Measurements from ENCODE around the gene SSTR1.

SSTR1 gene

DNA sequence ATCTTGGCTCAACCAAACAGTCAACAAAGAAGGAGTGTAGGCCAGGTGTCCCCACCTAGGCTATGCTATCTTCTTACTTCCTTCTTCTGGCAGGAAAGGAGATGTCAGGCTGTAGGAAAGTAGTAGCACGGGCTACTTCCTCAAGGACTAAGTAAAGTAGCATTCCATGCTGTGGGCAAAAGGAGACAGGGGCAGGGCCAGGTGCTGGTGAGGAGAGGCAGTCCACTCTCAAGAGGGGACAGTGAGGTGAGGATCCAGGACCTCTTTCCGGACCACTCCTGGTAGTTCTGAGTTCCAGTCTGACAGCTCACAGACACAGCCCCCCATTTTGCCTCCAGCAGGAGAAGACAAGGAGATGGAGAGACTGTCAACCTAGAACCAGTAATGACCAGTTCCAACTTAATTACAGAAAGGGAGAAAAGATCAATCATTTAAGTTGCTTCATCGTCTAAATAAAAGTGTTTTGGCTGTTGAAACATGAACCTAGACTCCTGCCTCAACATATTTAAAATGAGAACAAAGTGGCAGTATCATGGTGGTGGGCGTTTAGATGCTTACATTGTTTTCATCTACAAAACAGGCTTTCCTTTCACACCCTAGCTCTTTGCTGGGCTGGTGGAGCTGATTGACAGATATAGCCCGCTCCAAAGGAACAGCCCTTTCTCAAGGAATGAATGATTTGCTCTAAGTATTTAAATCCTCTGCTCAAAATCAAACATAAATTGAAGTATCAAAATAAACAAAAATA, 5.1 kb upstream of the SSTR1 start:
- DNase-seq (ENCODE audit: low spot score): no peak

DNA sequence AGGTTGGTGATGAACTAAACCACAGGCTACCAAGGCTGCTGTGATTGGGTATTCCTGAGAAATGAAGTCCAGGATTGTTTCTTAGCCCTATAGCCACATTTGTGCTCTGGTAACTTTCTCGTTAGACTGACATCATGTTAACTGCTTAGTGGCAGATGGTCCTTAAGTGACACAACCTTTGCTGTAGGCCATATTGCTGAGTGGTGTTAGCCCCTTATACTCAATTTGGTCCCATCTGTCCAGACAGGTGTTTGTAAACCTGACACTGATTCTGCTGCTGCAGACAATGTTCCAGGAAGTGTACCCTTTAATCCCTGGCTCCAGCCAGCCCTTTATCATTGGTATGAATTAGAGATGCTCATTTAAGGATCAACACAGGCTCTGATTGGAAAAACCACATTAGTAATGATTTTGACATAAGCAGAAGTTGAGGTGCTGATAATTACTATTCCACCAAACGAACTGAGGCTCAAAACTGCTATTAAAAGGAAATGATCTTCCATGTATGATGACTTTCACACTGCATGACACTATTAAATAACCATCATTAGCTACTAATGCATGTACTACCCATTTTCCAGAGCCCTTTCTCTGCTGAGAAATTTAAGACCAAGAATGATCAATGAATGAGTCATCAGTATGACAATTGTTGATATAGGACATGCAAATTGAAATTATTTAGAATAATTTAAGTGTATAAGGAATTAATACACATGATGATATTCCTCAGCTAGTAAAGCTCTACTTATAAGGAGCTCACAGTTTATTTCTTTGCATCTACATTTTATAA, 3.6 kb upstream of the SSTR1 start:
- no peak for DNase-seq (ENCODE audit: low spot score)

DNA sequence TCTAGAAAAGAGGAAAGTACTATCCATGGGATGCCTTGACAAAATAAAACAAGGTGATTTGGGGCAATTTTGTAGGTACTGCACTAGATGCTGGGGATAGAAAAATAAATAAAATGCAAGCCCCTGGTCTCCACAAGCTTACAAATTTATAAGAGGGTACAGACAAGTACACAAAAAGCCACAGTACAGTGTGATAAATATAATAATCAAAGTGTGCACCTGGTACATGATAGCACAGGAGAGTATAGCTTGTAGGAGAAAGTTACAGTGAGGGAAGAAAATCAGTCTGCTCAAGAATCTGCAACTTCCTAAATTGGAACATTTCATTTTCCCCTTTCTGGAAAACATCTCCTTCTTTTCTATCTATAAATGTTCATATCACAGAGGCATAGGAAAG, 3.0 kb upstream of the SSTR1 start:
- DNase-seq (ENCODE audit: low spot score): no peak

DNA sequence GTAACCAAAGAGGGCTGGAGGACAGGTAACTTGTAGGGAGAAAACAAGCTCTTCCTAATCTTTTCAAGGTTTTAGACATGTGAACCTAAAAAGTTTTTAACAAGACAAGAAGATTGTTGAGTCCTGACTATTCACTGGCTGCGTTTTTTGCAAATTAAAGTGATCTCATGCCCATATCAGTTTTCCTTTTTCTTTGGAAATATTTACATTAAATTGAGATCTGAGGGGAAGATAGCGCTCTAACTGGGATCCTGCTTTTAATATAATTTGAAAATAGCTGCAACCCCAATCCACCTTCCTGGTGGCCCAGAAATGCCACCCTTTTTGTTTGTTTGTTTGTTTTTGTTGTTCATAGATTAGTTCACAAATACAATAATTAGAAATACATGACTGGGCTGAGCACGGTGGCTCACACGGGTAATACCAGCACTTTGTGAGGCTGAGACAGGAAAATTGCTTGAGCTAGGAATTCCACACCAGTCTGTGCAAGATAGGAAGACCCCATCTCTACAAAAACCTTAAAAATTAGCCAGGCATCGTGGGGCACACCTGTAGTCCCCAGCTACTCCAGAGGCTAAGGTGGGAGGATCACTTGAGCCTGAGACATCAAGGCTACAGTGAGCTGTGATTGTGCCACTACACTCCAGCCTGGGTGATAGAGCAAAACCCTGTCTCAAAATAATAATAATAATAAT, 2.4 kb upstream of the SSTR1 start:
- no peak for DNase-seq (ENCODE audit: low spot score)

DNA sequence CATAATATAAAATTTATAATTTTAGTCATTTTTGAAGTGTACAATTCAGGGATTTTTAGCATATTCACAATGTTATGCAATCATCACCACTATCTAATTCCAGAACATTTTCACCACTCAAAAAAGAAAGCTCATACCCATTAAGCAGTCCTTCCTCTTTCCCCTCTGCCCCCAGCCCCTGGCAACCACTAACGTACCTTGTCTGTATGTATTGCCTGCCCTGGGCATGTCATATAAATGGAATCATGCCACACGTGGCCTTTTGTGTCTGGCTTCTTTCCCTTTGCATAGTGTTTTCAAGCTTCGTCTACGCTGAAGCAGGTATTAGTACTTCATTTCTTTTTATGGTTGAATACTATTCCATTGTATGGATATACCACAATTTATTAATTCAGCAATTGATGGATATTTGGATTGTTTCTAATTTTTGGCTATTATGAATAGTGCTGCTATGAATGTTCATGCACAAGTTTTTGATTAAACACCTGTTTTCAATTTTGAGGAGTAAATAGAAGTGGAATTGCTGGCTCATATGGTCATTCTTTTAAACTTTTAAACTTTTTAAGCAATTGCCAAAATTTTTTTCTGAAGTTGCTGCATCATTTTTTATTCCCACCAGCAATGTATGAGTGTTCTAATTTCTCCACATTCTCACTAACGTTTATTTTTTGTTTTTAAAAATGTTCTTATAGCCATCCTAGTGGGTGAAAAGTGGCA, 1.6 kb upstream of the SSTR1 start:
- no peak for DNase-seq (ENCODE audit: low spot score)

DNA sequence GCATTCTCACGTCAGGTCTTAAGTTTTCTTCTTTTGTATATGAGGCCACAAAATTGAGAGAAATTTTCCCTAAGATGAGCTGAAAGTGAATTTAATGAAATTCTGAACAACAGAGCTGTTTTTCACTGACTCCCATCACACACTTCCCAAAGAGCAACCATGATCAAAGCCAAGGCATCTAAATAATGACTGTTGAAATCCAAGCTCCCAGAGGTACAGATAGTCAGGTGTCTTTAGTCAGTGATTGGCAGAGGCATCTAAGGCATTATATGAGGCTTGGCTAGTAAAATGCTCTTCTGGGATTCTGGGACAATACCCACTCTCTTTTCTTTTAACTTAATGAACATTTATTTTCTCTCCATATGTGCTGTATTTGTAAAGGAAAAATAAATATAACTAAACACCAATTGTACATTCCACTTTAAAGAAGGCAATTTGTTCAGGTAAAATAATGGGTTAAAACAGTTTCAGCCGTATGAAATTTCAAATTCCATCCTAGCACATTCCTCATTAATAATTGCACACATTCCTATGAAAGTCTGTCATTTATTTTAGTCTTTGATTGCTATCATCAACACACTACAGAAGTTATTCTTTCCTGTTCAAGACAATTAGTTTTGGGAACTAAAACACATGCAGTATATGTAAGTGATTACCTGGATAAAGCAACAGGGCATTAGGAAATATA, 871 bp upstream of the SSTR1 start:
- DNase-seq (ENCODE audit: low spot score): no peak

DNA sequence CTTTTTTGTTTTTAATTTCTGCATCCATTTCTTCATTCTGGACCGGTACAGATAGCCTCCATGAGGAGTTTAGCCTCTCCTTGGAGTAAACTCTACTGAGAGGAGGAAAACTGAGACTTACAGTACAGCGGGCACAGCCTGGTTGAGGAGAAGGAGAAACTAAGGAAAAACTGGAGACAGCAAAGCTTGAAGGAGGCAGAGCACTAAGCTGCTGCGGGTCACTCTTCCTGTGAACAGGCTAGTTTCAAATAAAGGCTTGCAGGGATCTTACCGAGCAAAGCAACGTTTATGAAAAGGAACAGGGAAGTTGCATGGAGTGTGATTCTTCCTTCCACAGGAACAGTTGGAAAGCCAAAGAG, 348 bp upstream of the SSTR1 start:
- no peak for DNase-seq (ENCODE audit: low spot score)

DNA sequence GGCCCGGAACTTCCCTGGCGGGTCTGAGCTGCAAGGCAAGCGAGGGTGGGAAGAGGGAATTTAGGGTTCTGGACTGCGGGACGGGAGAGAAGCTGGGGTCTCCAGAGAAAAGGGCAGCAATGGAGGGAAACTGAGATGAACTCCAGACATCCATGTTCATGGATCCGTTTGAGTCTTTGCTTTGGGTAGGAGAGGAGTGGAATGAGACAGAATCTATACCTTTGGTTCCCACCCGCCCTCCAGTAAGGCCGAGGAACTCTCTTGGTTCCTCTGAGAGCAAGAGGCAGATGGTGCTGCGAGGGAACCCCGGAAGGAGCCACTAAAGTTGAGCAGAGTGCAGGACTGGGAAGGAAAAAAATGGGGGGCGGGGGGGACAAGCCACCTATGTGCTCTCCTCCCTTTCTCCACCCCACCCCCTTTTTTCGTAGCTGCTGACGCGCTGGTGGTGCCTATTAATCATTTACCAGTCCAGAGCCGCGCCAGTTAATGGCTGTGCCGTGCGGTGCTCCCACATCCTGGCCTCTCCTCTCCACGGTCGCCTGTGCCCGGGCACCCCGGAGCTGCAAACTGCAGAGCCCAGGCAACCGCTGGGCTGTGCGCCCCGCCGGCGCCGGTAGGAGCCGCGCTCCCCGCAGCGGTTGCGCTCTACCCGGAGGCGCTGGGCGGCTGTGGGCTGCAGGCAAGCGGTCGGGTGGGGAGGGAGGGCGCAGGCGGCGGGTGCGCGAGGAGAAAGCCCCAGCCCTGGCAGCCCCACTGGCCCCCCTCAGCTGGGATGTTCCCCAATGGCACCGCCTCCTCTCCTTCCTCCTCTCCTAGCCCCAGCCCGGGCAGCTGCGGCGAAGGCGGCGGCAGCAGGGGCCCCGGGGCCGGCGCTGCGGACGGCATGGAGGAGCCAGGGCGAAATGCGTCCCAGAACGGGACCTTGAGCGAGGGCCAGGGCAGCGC, 1.2 kb downstream of the SSTR1 start:
- no peak for DNase-seq (ENCODE audit: low spot score)

DNA sequence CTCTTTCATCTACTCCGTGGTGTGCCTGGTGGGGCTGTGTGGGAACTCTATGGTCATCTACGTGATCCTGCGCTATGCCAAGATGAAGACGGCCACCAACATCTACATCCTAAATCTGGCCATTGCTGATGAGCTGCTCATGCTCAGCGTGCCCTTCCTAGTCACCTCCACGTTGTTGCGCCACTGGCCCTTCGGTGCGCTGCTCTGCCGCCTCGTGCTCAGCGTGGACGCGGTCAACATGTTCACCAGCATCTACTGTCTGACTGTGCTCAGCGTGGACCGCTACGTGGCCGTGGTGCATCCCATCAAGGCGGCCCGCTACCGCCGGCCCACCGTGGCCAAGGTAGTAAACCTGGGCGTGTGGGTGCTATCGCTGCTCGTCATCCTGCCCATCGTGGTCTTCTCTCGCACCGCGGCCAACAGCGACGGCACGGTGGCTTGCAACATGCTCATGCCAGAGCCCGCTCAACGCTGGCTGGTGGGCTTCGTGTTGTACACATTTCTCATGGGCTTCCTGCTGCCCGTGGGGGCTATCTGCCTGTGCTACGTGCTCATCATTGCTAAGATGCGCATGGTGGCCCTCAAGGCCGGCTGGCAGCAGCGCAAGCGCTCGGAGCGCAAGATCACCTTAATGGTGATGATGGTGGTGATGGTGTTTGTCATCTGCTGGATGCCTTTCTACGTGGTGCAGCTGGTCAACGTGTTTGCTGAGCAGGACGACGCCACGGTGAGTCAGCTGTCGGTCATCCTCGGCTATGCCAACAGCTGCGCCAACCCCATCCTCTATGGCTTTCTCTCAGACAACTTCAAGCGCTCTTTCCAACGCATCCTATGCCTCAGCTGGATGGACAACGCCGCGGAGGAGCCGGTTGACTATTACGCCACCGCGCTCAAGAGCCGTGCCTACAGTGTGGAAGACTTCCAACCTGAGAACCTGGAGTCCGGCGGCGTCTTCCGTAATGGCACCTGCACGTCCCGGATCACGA, 2.2 kb downstream of the SSTR1 start:
- DNase-seq (ENCODE audit: low spot score): no peak

DNA sequence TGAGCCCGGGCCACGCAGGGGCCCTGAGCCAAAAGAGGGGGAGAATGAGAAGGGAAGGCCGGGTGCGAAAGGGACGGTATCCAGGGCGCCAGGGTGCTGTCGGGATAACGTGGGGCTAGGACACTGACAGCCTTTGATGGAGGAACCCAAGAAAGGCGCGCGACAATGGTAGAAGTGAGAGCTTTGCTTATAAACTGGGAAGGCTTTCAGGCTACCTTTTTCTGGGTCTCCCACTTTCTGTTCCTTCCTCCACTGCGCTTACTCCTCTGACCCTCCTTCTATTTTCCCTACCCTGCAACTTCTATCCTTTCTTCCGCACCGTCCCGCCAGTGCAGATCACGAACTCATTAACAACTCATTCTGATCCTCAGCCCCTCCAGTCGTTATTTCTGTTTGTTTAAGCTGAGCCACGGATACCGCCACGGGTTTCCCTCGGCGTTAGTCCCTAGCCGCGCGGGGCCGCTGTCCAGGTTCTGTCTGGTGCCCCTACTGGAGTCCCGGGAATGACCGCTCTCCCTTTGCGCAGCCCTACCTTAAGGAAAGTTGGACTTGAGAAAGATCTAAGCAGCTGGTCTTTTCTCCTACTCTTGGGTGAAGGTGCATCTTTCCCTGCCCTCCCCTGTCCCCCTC, 3.0 kb downstream of the SSTR1 start:
- DNase-seq (ENCODE audit: low spot score): no peak

DNA sequence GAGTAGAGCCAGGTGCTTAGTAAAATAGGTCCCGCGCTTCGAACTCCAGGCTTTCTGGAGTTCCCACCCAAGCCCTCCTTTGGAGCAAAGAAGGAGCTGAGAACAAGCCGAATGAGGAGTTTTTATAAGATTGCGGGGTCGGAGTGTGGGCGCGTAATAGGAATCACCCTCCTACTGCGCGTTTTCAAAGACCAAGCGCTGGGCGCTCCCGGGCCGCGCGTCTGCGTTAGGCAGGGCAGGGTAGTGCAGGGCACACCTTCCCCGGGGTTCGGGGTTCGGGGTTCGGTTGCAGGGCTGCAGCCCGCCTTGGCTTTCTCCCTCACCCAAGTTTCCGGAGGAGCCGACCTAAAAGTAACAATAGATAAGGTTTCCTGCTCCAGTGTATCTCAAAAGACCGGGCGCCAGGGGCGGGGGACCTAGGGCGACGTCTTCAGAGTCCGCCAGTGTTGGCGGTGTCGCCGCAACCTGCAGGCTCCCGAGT, 3.6 kb downstream of the SSTR1 start:
- DNase-seq (ENCODE audit: low spot score): no peak

DNA sequence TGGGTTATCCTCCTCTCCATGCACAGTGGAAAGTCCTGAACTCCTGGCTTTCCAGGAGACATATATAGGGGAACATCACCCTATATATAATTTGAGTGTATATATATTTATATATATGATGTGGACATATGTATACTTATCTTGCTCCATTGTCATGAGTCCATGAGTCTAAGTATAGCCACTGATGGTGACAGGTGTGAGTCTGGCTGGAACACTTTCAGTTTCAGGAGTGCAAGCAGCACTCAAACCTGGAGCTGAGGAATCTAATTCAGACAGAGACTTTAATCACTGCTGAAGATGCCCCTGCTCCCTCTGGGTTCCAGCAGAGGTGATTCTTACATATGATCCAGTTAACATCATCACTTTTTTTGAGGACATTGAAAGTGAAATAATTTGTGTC, 4.4 kb downstream of the SSTR1 start:
- no peak for DNase-seq (ENCODE audit: low spot score)

DNA sequence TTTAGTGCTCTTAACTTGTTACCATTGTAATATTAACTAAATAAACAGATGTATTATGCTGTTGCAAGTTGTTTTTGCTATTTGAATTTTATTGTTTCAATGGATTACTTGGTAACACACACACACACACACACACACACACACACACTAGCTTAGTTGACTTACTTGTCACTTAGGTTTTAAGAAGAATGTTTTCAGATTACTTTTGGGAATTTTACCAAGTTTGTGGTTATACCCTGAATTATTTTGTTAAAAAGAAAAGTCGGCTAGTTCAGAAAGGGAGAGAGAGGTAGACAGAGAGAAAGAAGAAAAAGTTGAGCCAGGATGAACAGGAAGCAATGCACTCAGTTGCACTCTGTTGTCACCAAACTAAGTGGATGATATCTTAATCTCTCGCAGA, 5.3 kb downstream of the SSTR1 start:
- DNase-seq (ENCODE audit: low spot score): no peak

DNA sequence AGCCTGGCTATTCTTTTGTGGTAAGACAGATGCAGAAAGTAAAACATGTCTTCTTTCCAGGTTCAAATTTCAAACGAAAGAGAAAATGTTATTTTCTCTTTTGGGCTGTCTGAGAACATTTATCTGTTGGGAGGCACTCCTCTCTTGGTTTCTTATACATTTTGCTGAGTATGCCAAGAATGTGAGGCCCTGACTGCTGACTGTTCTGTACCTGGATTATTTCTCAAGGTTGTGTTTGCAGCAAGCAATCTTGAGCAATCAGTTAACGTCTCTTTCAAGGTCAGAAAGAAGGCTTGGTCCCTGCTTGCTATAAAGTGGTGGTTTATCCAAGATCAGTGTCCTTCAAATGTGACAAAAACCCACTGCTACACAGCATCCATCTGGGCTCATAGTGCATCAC, 9.8 kb downstream of the SSTR1 start:
- no peak for DNase-seq (ENCODE audit: low spot score)

DNA sequence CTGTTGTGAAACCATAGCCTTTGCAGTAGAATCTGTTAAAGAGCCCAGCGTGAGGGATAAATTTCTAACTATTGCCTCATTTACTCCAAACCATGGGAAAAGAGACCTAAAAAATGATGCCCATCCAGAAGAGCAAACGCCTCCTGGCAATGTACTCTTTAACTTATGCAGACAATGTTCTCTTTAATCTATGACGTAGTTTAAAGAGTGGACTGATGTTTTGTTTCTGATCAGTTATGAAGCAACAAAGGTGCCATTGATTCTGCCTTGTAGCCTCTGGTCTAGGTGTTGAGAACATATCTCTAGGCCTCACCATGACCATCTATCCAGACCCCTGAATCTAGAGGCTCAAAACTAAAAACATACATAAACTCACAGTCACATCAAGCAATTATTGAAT, 13.4 kb downstream of the SSTR1 start:
- DNase-seq (ENCODE audit: low spot score): no peak

DNA sequence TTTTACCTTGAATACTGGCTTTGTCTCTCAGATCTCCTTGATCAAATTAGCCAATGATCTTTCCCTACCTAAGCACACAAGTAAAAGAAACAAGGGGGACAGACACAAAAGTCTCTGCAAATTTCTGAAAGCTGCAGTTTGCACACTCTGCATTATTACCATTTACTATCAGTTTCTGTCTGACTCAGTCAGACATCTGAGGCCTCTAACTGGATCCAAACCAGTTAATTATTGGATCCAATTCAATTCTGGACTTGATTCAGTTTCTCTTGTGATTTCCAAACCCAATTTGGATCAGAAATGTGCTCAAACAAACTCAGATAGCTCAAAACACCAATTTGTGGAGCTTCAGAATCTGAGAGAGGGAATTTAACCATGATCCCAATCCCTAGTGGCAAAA, 16.6 kb downstream of the SSTR1 start:
- DNase-seq (ENCODE audit: low spot score): no peak

DNA sequence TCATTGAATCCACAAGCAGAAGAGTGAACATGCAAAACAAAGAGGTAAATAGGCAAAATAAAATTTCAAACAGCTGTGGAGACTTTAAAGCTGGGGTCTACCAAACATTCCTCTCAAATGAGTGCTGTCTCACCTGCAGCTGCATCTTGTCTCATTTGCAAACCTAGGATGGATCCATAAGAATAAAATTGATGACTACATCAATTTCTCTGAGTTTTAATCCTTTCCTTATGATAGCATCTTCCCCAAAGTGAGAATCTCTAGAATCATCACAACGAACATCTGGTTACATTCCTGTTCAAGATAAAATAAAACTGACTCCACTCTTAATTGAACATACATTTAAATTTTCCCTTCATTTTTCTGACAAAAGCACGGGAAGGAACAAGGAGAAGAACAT, 18.2 kb downstream of the SSTR1 start:
- DNase-seq (ENCODE audit: low spot score): no peak

DNA sequence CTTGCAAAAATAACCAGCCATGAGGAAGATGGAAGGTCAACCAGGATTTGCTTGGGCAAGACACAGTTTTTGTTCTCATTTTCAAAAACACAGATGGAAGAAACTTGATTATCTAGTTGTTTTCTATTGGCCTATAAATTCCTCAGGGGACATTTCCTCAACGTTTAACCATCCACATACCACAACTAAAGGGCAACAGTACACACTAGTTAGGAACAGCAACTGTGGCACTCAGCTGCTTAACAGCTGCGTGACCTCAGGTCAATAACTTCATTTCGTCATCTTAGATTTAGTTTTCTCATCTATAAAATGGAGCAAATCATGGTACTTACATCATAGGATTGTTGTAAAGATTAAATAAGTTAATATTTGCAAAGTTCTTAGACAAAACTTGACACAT, 18.7 kb downstream of the SSTR1 start:
- DNase-seq (ENCODE audit: low spot score): no peak

DNA sequence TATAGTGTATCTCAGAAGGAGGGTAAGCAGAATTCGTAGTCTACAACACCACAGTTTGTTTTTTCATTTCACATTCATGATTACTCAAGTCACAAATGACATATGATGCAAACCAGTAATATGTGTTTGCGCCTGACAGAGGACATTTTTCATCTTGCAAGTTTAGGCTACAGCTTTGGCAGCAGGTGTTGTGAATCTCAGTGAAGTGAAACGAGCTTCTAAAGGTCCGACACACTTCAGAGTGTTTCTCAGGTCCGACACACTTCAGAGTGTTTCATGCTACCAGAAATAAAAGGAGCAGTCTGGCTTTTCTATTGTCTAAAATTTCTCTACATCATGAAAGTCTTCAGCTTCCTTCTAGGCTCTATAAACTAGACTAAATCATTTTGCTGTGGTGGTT, 25.5 kb downstream of the SSTR1 start:
- no peak for DNase-seq (ENCODE audit: low spot score)

Data from COLO829 (cell line).